SK-N-SH (cell line): ENCODE measurements around the gene NPDC1. TPM values are rescaled to one million over a fixed set of nuclear protein-coding genes. Genes with fewer than 3 reads are reported as not detected.

ENCODE experiments used
- CTCF ChIA-PET: fragments of 300-600, 350-600 bp; formaldehyde crosslinking; extraction: SDS; loops from one replicate; lab custom pipeline; 2021; lab: Yijun Ruan, JAX
- POLR2A ChIA-PET: fragments of 350-600 bp; sonication (Branson Sonifier 250); formaldehyde crosslinking; extraction: SDS; loops from one replicate; lab custom pipeline; 2020; ENCODE audit warnings: antibody characterized with exemption, inconsistent platforms; lab: Yijun Ruan, JAX
- DNase-seq: peaks from one replicate; pipeline ENCODE4 v3.0.0; 2012
- H2AFZ ChIP-seq: fragments of 200-600 bp; sonication (generic); 2 replicates; pipeline ENCODE4 v1.8.1; 2016; ENCODE audit warnings: antibody characterized with exemption, mild to moderate bottlenecking, low read depth
- H3F3A ChIP-seq: fragments of 200-600 bp; sonication (generic); replicated peaks from 2 replicates; pipeline ENCODE3; 2016; ENCODE audit warnings: antibody characterized with exemption, mild to moderate bottlenecking; ENCODE audit not compliant: insufficient read depth
- H3K27ac ChIP-seq, 2 experiments: fragments of 200-500 bp in 1 of 2; fragments of 200-600 bp in 1 of 2; sonication (Bioruptor generic) in 1 of 2; sonication (generic), shearing (Covaris generic) in 1 of 2; 2 replicates each; pipeline versions ENCODE4 v1.5.1 to v1.6.1; 2014 to 2016; ENCODE audit warnings: low read depth in 2 of 2, inconsistent platforms in 1 of 2, low read length in 1 of 2, mild to moderate bottlenecking in 1 of 2, mixed read lengths in 1 of 2
- H3K27me3 ChIP-seq: fragments of 200-600 bp; sonication (generic), shearing (Covaris generic); 2 replicates; pipeline ENCODE4 v1.6.1; 2016; ENCODE audit warnings: mixed run types; ENCODE audit not compliant: insufficient read depth
- H3K36me3 ChIP-seq, 2 experiments: fragments of 200-500 bp in 1 of 2; fragments of 200-600 bp in 1 of 2; sonication (Bioruptor generic) in 1 of 2; sonication (generic) in 1 of 2; replicated peaks in 1 of 2; 2 replicates each; pipeline versions ENCODE3 to v1.5.1; 2014 to 2016; ENCODE audit warnings: low read length in 1 of 2, mild to moderate bottlenecking in 1 of 2; ENCODE audit not compliant: insufficient read depth in 2 of 2, control insufficient read depth in 1 of 2
- H3K4me1 ChIP-seq, 2 experiments: fragments of 200-500 bp in 1 of 2; fragments of 200-600 bp in 1 of 2; sonication (Bioruptor generic) in 1 of 2; sonication (generic), shearing (Covaris generic) in 1 of 2; 2 replicates each; pipeline versions ENCODE4 v1.5.1 to v1.6.1; 2014 to 2016; ENCODE audit warnings: low read depth in 1 of 2, low read length in 1 of 2, mixed run types in 1 of 2; ENCODE audit not compliant: insufficient read depth in 2 of 2, control insufficient read depth in 1 of 2
- H3K4me2 ChIP-seq: fragments of 200-600 bp; sonication (generic), shearing (Covaris generic); 2 replicates; pipeline ENCODE4 v1.6.1; 2017; ENCODE audit warnings: mixed run types
- H3K4me3 ChIP-seq, 2 experiments: fragments of 200-500 bp in 1 of 2; fragments of 200-600 bp in 1 of 2; sonication (Bioruptor generic) in 1 of 2; sonication (generic), shearing (Covaris generic) in 1 of 2; 2 replicates each; pipeline versions ENCODE4 v1.5.1 to v1.8.1; 2014 to 2016; ENCODE audit warnings: low read depth in 2 of 2, inconsistent platforms in 1 of 2, low read length in 1 of 2, mild to moderate bottlenecking in 1 of 2, mixed read lengths in 1 of 2, moderate library complexity in 1 of 2
- H3K79me2 ChIP-seq: fragments of 200-600 bp; sonication (generic); 2 replicates; pipeline ENCODE4 v1.8.1; 2017; ENCODE audit warnings: mild to moderate bottlenecking; ENCODE audit not compliant: insufficient read depth
- H3K9ac ChIP-seq: fragments of 200-600 bp; sonication (generic); 2 replicates; pipeline ENCODE4 v1.6.1; 2017; ENCODE audit warnings: mixed run types
- H3K9me2 ChIP-seq: fragments of 200-600 bp; sonication (generic); 2 replicates; pipeline ENCODE4 v1.6.1; 2017; ENCODE audit warnings: mixed run types
- H3K9me3 ChIP-seq: fragments of 200-600 bp; sonication (generic); 2 replicates; pipeline ENCODE4 v1.6.1; 2017; ENCODE audit warnings: mixed run types, mild to moderate bottlenecking, moderate library complexity
- H4K20me1 ChIP-seq: fragments of 200-600 bp; sonication (generic); 2 replicates; pipeline ENCODE4 v1.6.1; 2017; ENCODE audit warnings: mild to moderate bottlenecking, mixed run types; ENCODE audit not compliant: insufficient read depth
- CHD2 ChIP-seq: fragments of 150-350 bp; IDR thresholded peaks from 2 replicates; pipeline ENCODE4 v1.6.1; 2018; ENCODE audit warnings: low read length; ENCODE audit not compliant: partially characterized antibody
- ELF1 ChIP-seq: IDR thresholded peaks from 2 replicates; pipeline ENCODE4 v1.4.0; 2012
- EZH2phosphoT487 ChIP-seq: fragments of 200-600 bp; sonication (generic); IDR thresholded peaks from 2 replicates; pipeline ENCODE4 v1.6.1; 2017; ENCODE audit warnings: low read depth, mixed run types, mild to moderate bottlenecking, antibody characterized with exemption, moderate library complexity, borderline replicate concordance
- MEF2A ChIP-seq: IDR thresholded peaks from 2 replicates; pipeline ENCODE4 v1.4.0; 2012; ENCODE audit warnings: low read depth, borderline replicate concordance
- POLR2AphosphoS5 ChIP-seq: IDR thresholded peaks from 2 replicates; pipeline ENCODE4 v1.6.1; 2012; ENCODE audit warnings: low read depth, low read length
- RCOR1 ChIP-seq: fragments of 150-350 bp; IDR thresholded peaks from 2 replicates; pipeline ENCODE4 v1.6.1; 2017; ENCODE audit warnings: antibody characterized with exemption, low read length
- SIN3A ChIP-seq: IDR thresholded peaks from 2 replicates; pipeline ENCODE4 v1.6.1; 2012; ENCODE audit warnings: low read depth, mild to moderate bottlenecking, low read length, moderate library complexity, borderline replicate concordance
- TEAD4 ChIP-seq: IDR thresholded peaks from 2 replicates; pipeline ENCODE4 v1.4.0; 2012; ENCODE audit warnings: mild to moderate bottlenecking, borderline replicate concordance; ENCODE audit not compliant: insufficient read depth
- WGBS: methylation state at CpG from one replicate; pipeline ENCODE4 v1.1.6; 2017; ENCODE audit warnings: low lambda C conversion rate; 5-methylcytosine and 5-hydroxymethylcytosine counted together
- polyA plus RNA-seq, 3 experiments: library from polyadenylated mRNA; depleted of rRNA; stranded (reverse); fragments of >200 nt; gene quantifications; 2 replicates each; pipeline ENCODE4 v1.2.3, GENCODE V29; 2012
- TF ChIP-seq, protein P1 (sequence below): IDR thresholded peaks from 2 replicates; pipeline ENCODE4; 2012
- TF ChIP-seq, protein P2 (sequence below): IDR thresholded peaks from 2 replicates; pipeline ENCODE4 v1.4.0; 2012; ENCODE audit warnings: low read depth
- TF ChIP-seq, protein P3 (sequence below): IDR thresholded peaks from 2 replicates; pipeline ENCODE4 v1.6.1; 2012; ENCODE audit warnings: mild to moderate bottlenecking, low read depth, low read length, moderate library complexity

Gene NPDC1
- polyA plus RNA-seq, 1 of the 3 experiments (the other 2 are of a cell fraction), result 48.1 TPM

DNA sequence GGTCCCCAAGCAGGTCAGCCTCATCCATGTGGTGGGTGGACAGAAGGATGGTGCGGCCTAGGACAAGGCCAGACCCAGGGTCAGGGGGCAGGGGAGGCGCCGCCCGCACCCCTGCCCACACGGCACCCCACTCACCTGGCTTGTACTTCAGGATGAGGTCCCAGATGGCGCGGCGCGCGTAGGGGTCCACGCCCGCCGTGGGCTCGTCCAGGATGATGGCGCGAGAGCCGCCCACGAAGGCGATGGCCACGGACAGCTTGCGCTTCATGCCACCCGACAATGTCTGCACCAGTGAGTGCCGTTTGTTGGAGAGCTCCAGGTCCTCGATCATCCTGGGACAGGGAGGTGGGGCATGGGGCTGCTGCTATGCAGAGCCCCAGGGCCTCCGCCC, 30.4 kb downstream of the NPDC1 start:
- Histone ChIP-seq H3K9ac (no peak overlapping the region), H3K27ac (no peak overlapping the region), H3K9me3 (no peaks in the 10 kb centered on the region), H3F3A (no peaks in the 10 kb centered on the region), H3K36me3 (peaks cover 0 to 17% of the 10 kb centered on the region in 2 experiments), H3K4me1 (no peaks in the 10 kb centered on the region), H3K79me2 (no peaks in the 10 kb centered on the region), H3K27me3 (no peaks in the 10 kb centered on the region), H3K4me2 (no peak overlapping the region), H4K20me1 (no peaks in the 10 kb centered on the region), H2AFZ (no peak overlapping the region), H3K9me2 (no peaks in the 10 kb centered on the region), H3K4me3 (no peak overlapping the region)
- DNase-seq, result no peak
- ChIA-PET POLR2A (no interaction called here), CTCF (interaction anchor here (0.6 to 1.1 kb wide), 4 partner anchors 9 to 20 kb away, joined by 3 to 4 read pairs (median 4); no protein-coding TSS in a partner anchor)
- no peak for TF ChIP-seq RCOR1
- TF ChIP-seq, protein P1, sequence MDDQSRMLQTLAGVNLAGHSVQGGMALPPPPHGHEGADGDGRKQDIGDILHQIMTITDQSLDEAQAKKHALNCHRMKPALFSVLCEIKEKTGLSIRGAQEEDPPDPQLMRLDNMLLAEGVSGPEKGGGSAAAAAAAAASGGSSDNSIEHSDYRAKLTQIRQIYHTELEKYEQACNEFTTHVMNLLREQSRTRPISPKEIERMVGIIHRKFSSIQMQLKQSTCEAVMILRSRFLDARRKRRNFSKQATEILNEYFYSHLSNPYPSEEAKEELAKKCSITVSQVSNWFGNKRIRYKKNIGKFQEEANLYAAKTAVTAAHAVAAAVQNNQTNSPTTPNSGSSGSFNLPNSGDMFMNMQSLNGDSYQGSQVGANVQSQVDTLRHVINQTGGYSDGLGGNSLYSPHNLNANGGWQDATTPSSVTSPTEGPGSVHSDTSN, result no peak
- TF ChIP-seq, protein P2, sequence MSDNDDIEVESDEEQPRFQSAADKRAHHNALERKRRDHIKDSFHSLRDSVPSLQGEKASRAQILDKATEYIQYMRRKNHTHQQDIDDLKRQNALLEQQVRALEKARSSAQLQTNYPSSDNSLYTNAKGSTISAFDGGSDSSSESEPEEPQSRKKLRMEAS, result no peak
- WGBS, result 97% methylated on average over 20 of the region's 25 CpGs

DNA sequence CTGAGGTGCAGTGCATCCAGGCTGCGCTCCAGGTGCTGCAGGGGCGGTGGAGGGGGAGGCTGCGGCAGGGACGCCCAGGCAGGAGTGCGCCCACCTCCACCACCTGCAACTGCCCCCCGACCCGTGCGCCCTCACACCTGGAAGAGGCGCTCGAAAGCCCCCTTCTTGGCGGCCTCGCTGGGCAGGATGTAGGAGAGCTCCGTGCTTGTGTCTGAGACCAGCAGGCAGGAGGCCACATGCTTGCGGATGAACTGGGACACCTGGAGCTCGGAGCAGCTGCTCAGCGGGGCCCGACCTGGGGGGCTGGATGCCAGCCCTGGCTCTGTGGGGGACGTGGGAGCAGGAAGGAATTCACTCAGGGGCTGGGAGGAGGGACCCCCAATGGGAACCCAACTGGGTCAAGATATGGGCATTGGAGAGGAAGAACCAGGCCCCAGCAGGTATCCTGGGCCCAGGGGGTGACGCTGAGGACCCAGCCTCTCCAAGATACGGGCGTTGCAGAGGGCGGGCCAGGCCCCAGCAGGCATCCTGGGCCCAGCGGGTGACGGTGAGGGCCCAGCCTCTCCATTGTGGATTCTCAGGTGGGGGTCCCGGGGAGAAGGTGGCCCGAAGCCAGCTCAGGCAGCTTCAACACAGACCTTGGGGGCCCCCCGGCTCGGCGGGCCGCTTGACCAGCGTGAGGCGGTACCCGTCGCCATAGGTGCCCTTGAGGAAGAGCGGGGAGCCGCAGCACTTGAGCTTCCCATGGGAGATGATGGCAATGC, 31.0 kb downstream of the NPDC1 start:
- DNase-seq, result no peak
- Histone ChIP-seq H4K20me1 (no peaks in the 10 kb centered on the region), H3K4me1 (no peaks in the 10 kb centered on the region), H2AFZ (no peak overlapping the region), H3K9ac (no peak overlapping the region)
- CTCF ChIA-PET, result interaction anchor here (0.6 to 1.6 kb wide), 4 partner anchors 10 to 14 kb away, joined by 3 to 6 read pairs (median 4); no protein-coding TSS in a partner anchor
- WGBS, result 94% methylated on average over 21 of the region's 36 CpGs
- TF ChIP-seq CHD2 (no peak), POLR2AphosphoS5 (no peak), SIN3A (no peak), TEAD4 (no peak), ELF1 (no peak), EZH2phosphoT487 (no peak), MEF2A (no peak)
- TF ChIP-seq, protein P3, sequence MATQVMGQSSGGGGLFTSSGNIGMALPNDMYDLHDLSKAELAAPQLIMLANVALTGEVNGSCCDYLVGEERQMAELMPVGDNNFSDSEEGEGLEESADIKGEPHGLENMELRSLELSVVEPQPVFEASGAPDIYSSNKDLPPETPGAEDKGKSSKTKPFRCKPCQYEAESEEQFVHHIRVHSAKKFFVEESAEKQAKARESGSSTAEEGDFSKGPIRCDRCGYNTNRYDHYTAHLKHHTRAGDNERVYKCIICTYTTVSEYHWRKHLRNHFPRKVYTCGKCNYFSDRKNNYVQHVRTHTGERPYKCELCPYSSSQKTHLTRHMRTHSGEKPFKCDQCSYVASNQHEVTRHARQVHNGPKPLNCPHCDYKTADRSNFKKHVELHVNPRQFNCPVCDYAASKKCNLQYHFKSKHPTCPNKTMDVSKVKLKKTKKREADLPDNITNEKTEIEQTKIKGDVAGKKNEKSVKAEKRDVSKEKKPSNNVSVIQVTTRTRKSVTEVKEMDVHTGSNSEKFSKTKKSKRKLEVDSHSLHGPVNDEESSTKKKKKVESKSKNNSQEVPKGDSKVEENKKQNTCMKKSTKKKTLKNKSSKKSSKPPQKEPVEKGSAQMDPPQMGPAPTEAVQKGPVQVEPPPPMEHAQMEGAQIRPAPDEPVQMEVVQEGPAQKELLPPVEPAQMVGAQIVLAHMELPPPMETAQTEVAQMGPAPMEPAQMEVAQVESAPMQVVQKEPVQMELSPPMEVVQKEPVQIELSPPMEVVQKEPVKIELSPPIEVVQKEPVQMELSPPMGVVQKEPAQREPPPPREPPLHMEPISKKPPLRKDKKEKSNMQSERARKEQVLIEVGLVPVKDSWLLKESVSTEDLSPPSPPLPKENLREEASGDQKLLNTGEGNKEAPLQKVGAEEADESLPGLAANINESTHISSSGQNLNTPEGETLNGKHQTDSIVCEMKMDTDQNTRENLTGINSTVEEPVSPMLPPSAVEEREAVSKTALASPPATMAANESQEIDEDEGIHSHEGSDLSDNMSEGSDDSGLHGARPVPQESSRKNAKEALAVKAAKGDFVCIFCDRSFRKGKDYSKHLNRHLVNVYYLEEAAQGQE, result no peak
- TF ChIP-seq, all 33 proteins: peak for 0
- Histone ChIP-seq H3K9me3 (no peaks in the 10 kb centered on the region), H3K27me3 (no peaks in the 10 kb centered on the region), H3K36me3 (peaks cover 0 to 17% of the 10 kb centered on the region in 2 experiments), H3K9me2 (no peaks in the 10 kb centered on the region), H3K27ac (no peak overlapping the region), H3K4me3 (no peak overlapping the region), H3K4me2 (no peak overlapping the region), H3F3A (no peaks in the 10 kb centered on the region), H3K79me2 (no peaks in the 10 kb centered on the region)
- POLR2A ChIA-PET, result interaction anchor here (1.2 kb wide), 1 partner anchor 23 kb away, joined by 3 read pairs; no protein-coding TSS in a partner anchor
